Measurements from ENCODE around the gene PRRC2A.
A peak's percentile ranks its signal among the peaks of the same experiment; 100 is the strongest.
"Not testable (repeated sequence)": the region's sequence is repeated elsewhere in the genome, so short reads cannot be mapped to it uniquely, and the experiment has no call there.

PRRC2A gene

DNA sequence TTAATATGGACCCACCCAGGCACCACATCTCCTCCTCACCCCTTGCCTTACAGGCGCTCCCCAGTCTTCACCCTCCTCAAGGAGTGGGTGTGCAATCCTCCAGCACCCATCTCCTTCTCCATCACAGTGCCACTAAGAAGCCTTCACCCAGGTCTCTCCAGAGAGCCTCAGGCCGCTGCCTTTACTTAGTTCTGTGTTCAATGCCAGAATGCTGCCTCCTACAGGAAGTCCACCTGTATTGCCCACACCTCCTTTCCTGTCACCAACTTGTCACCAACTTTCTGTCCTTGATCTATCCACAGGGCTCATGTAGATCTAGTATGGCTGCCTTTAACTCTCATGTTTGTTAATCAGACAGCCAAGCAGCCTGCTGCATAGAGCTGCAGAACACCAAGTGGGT lies 35.0 kb upstream of the PRRC2A start:
- FAIRE-seq (peak; percentile 84), DNase-seq (ENCODE audit: insufficient read length, low spot score) (no peak)

DNA sequence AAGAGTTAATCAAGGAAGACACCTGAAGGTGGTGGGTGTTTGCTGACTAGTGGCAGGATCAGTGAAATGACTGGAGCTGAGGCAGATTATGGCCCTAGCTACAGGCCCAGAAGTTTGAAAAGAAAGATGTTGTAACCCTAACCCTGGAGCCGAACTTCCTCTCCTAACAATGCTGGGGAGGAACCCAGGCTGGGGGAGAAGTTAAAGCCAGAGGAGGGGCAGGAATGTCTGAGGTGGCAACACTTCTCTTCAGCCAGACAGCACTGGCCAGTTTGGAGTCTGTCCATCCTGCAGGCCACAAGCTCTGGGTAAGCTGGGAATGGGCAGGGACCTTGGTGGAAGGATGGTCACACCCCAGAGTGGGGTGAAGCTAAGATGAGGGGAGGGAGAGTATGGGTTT lies 34.5 kb upstream of the PRRC2A start, which contains the start of gene LST1:
TSS of gene LST1 (plus strand) at position 270 of the 400 bp plus-strand sequence. CDS start 1,023 bp downstream, outside the sequence.
- FAIRE-seq (peak; percentile 35), DNase-seq (ENCODE audit: insufficient read length, low spot score) (no peak)

DNA sequence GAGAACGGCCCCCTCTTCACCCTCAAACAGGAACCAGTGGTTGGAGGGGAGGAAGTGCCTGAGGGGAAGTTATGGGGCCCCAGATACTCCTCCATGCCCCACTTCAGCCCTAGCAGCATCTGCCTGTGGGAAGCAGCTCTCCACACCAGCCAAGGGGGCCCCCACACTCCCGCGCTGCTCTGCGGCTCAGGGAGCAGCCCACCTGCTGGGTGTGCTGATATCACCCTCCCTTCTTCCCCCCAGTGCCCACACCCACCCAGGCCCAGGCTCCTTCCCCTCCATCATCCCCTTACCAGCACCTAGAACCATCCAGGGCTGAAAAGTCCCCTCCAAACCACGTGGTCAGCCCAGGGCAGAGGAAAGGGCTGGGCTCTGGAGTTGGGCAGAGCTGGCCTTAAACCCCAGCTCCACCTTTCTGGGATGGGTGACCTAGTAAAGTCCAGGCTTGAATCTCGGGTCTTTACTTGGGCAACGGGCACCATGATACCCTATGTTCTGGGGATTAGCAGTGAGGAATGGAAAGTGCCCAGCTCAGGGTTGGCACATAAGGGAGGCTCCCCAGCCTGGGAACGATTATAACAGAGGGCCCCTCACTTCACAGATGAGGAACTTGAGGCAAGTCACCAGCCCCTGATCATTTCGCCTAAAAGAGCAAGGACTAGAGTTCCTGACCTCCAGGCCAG lies 33.8 kb upstream of the PRRC2A start:
- FAIRE-seq (no peak), DNase-seq (ENCODE audit: insufficient read length, low spot score) (no peak)

DNA sequence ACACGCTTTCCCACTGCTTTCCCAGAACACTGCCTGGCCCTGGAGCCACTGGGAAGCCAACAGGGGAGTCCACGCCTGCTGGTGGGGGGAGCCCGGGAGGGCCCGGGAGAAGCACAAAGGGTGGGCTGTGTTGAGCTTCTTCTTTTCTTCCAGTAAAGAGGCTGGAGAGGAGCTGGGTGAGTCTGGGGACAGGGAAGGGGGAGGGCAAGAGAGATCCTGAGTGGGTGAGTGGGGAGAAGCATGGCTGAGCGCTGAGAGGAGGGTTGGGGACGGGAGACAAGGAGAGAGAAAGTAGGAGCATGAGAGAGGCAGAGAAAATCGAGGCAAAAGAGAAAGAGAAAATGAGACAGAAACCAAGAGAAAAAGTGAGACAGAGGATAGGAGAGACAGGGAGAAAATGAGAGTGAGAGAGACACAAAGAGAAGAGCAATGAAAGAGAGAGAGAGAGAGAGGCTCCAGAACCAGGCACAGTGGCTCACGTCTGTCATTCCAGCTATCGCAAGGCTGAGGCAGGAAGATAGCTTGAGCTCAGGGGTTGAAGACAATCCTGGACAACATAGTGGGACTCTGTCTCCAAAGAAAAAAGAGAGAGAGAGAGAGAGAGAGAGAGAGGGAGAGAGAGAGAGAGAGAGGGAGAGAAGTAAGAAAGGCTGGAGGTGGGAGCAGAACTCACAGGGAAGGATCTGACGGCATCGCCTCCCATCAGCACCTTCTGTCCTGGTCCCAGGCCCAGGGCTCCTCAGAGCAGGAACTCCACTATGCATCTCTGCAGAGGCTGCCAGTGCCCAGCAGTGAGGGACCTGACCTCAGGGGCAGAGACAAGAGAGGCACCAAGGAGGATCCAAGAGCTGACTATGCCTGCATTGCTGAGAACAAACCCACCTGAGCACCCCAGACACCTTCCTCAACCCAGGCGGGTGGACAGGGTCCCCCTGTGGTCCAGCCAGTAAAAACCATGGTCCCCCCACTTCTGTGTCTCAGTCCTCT lies 32.4 kb upstream of the PRRC2A start:
- DNase-seq (ENCODE audit: insufficient read length, low spot score) = no peak
- peak; percentile 92 for FAIRE-seq

- DNase-seq (ENCODE audit: insufficient read length, low spot score) = no peak
- no peak for FAIRE-seq
Observed at GRCh38 chr6:31588871-31589650, 31.5 kb upstream of the PRRC2A start.

- DNase-seq (ENCODE audit: insufficient read length, low spot score); FAIRE-seq: not testable (repeated sequence)
Observed at GRCh38 chr6:31590691-31591090, 29.8 kb upstream of the PRRC2A start.

DNA sequence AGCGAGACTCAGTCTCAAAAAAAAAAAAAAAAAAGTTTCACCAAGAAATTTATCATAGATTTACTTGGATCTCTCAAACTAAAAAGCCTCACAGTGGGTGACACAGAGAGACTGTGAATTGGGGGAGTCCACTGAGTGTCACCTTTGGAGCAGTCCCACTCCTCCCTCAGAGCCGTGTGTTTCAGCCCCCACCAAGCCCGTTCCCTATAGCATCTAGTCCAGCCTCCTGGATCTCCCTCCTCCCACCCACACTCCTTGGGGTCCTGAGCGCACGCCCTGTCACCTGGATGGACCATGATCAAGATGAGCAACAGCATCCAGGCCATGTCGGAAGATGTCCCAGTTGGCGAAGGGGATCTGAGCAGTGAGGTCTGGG lies 28.1 kb upstream of the PRRC2A start:
- no peak for DNase-seq (ENCODE audit: insufficient read length, low spot score)
- no peak for FAIRE-seq

DNA sequence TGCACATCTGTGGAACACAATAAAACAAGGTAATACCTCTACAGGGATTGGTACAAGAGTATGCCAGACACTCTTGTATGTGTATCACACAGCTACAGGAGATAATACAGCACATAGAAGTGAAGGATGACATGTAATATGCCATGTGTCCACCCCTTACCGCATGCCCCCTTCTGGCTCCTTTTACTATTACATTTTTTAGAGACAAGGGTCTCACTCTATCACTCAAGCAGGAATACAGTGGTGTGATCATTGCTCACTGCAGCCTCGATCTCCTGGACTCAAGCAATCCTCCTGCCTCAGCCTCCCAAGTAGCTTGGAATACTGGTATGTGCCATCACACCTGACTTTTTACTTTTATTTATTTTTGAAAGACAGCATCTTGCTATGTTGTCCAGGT lies 23.5 kb upstream of the PRRC2A start:
- FAIRE-seq (peak; percentile 77), DNase-seq (ENCODE audit: insufficient read length, low spot score) (no peak)

DNA sequence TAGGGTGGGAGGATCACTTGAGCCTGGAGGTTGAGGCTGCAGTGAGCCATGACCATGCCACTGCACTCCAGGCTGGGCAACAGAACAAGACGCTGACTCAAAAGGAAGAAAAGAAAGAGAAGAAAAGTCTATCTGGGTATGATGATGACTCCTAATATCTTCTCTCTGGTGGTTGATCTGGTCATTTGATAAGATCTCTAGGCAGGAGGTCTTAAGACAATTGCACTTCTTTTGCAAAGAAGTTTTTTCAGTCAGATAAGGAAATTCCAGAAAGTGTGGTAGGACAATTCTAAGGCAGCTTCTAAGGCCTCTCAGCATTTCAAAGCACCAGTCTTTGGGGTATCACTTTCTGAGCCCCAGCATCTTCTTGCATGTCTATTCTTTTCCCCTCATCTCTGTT lies 13.2 kb upstream of the PRRC2A start:
- no peak for DNase-seq (ENCODE audit: insufficient read length, low spot score)
- FAIRE-seq = no peak

DNA sequence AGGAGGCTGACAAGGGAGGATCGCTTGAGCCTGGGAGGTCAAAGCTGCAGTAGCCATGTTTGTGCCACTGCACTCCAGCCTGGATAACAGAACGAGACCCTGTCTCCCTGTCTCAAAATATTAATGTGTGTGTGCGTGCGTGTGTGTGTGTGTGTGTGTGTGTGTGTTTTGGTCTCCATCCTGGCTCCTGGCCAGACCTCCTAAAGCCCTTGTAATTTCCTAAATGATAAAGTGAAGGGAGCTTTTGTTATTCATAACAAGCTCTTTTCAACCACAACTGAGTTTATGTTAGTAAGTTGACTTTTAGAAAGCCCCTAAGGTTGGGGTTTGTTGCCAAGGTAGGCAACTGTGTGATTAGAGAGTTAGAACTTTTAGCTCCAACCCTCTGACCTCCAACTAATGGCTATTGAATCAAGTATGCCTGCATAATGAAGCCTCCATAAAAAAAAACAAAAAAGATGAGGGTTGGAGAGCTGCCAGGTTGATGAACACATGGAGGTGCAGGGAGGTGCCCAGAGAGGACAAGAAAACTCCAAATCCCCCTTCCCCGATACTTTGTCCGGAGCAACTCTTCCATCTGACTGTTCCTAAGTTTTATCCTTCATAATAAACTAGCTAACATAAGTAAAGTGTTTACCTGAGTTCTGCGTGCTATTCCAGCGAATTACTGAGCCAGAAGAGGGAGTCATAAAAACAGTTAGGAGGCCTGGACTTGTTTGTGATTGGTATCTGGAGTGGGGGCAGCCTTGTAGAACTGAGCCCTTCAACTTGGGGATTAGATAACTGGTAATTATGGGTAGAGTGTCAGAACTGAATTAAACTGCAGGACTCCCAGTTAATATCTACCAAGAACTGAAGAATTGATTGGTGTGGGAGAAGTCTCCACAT lies 10.8 kb upstream of the PRRC2A start:
- FAIRE-seq (no peak), DNase-seq (ENCODE audit: insufficient read length, low spot score) (no peak)

- FAIRE-seq (no peak), DNase-seq (ENCODE audit: insufficient read length, low spot score) (no peak)
Observed at GRCh38 chr6:31610968-31611367, 9.5 kb upstream of the PRRC2A start.

- peak; percentile 85 for FAIRE-seq
- no peak for DNase-seq (ENCODE audit: insufficient read length, low spot score)
Observed at GRCh38 chr6:31614075-31614619, 6.4 kb upstream of the PRRC2A start.

- DNase-seq (ENCODE audit: insufficient read length, low spot score) = no peak
- FAIRE-seq = no peak
Observed at GRCh38 chr6:31614684-31615578, 5.6 kb upstream of the PRRC2A start, which contains the start of gene AIF1. TSS of gene AIF1 (plus strand) at chr6:31615234. CDS start at chr6:31615330, 96 bp downstream.

- FAIRE-seq (no peak), DNase-seq (ENCODE audit: insufficient read length, low spot score) (no peak)
Observed at GRCh38 chr6:31615748-31616147, 4.8 kb upstream of the PRRC2A start.

DNA sequence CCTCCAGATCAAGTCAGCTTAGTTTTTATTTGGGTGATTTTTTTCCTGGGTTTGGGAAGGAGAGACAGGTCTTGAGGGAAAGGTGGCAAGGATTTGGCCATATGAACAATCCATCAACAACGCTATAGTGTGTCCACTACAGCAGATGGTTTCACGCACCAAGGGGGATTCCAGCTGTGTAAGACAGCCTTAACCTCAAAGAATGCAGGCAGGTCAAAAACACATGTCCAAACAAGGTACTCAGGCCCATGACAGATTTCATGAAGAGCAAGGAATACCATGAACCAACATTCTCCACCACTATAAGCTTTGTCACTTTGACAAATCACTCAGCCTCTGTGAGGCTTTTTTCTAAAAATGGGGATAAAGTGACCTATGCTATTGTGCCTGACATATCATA lies 3.5 kb upstream of the PRRC2A start:
- no peak for DNase-seq (ENCODE audit: insufficient read length, low spot score)
- FAIRE-seq = no peak

GRCh38 chr6:31619805-31620585 lies 520 bp upstream of the PRRC2A start:
- DNase-seq (ENCODE audit: insufficient read length, low spot score) (peak; percentile 85), FAIRE-seq (peak; percentile 97)

DNA sequence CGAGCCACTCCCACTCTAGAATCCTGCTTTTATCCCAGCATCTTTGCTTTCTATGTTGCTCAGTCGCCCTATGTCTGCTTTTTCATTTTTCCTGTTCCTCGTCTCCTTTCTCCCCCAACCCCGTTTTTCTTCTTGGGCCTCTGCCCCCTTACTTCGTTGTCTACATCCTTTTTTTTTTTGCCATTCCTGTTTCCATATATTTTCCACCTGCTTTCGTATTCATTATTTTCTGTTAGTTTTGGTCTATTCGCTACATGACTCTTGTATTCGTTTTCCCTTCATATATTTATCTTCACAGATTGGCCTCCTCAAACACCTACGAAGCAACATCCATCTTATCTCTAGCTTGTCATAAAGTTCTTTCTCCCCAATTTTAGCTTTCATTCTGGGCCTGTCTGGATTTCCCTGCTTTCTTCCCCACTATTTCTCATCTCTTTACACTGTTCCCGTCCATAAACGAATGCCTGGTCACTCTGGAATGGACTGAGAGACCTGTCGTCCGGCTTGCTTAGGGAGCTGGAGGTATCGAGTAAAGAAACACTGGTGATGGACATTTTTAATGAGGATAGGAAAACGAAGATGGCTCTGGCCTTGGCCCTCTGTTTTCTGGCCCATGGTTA lies 915 bp downstream of the PRRC2A start:
- FAIRE-seq = peak; percentile 11
- no peak for DNase-seq (ENCODE audit: insufficient read length, low spot score)
